ENCODE data around the gene ASIC1. TPM values are rescaled to one million over a fixed set of nuclear protein-coding genes. Genes with fewer than 3 reads are reported as not detected.

Gene ASIC1
- total RNA-seq, 1 donor from 2014 or later: 8.1 TPM

DNA sequence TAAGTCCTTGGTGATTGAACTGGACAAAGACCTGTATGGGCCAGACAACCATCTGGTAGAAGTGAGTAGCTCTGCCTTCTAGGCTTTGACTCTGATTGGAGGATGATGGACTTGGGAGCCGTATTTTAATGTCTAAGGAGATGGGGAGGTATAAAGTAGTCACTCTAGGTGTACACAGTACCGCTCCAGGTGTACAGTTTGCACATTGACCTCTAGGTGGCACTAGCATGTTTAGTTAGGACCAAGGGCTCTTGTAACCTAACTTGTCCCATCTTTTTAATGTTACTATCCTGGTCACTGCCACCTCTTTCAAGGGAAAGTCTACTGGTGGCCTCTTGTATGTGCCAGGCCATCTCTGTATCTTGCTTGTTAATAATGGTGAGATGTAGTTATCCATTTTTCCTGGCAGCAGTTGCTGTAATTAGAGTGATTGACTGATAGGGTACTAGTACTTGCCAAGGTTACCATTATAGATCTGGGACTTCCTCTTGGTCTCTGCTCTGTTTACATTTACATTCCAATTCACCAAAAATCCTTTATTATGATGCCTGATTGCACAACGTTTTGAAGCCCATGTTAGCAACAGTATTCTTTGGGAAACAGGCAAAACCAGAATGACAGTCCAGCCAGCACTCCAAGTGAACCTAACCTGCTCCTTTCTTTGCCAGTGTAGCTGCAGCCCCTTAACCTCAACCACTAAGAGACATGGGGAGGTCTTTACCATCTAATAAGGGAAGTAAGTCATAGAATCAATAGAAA lies 31.4 kb downstream of the ASIC1 start:
- no peaks in the 10 kb centered on the region for H3K9me3 ChIP-seq (ENCODE audit: insufficient read depth, low read depth, low read length)
- peak overlapping the region; percentile 38 for H3K9ac ChIP-seq (ENCODE audit: low read length)
- H3K36me3 ChIP-seq (ENCODE audit: insufficient read depth, low read length): peaks cover 43% of the 10 kb centered on the region
- peak overlapping the region; percentile 30 for H3K27ac ChIP-seq (ENCODE audit: low read depth, low read length)
- no peak overlapping the region for H3K4me3 ChIP-seq (ENCODE audit: insufficient read depth, low read depth, low read length)
- H3K79me2 ChIP-seq (ENCODE audit: insufficient read depth, low read length): peaks cover 26% of the 10 kb centered on the region
- H3K4me2 ChIP-seq (ENCODE audit: low read length): peak overlapping the region; percentile 97
- DNase-seq (ENCODE audit: low read depth): peak; percentile 27
- H3K27me3 Mint-ChIP-seq (ENCODE audit: low read depth, unreplicated experiment): no peaks in the 10 kb centered on the region
- no peak overlapping the region for H2AFZ ChIP-seq (ENCODE audit: low read depth, low read length)
- FAIRE-seq: no peak
- no peaks in the 10 kb centered on the region for H3K27me3 ChIP-seq (ENCODE audit: insufficient read depth, low read length)
- H3K27ac Mint-ChIP-seq (ENCODE audit: unreplicated experiment): peak overlapping the region; percentile 43
- TF ChIP-seq, protein P1, sequence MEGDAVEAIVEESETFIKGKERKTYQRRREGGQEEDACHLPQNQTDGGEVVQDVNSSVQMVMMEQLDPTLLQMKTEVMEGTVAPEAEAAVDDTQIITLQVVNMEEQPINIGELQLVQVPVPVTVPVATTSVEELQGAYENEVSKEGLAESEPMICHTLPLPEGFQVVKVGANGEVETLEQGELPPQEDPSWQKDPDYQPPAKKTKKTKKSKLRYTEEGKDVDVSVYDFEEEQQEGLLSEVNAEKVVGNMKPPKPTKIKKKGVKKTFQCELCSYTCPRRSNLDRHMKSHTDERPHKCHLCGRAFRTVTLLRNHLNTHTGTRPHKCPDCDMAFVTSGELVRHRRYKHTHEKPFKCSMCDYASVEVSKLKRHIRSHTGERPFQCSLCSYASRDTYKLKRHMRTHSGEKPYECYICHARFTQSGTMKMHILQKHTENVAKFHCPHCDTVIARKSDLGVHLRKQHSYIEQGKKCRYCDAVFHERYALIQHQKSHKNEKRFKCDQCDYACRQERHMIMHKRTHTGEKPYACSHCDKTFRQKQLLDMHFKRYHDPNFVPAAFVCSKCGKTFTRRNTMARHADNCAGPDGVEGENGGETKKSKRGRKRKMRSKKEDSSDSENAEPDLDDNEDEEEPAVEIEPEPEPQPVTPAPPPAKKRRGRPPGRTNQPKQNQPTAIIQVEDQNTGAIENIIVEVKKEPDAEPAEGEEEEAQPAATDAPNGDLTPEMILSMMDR (IDR thresholded peaks at IDR 0.05; ENCODE audit: insufficient read depth, low read depth, low read length): peak; percentile 79
- TF ChIP-seq EZH2 (IDR thresholded peaks at IDR 0.05; ENCODE audit: insufficient read depth, low read length): no peak
- H3K36me3 Mint-ChIP-seq (ENCODE audit: low read depth, unreplicated experiment): peaks cover 18% of the 10 kb centered on the region
- peaks cover 24% of the 10 kb centered on the region for H3K4me1 Mint-ChIP-seq (ENCODE audit: low read depth, unreplicated experiment)
- H4K20me1 ChIP-seq (ENCODE audit: insufficient read depth, low read length): peaks cover 32% of the 10 kb centered on the region
- H3K9me3 Mint-ChIP-seq (ENCODE audit: unreplicated experiment): no peaks in the 10 kb centered on the region
- H3K4me3 Mint-ChIP-seq (ENCODE audit: unreplicated experiment): no peak overlapping the region
- H3K4me1 ChIP-seq (ENCODE audit: insufficient read depth, low read length): peaks cover 38% of the 10 kb centered on the region

DNA sequence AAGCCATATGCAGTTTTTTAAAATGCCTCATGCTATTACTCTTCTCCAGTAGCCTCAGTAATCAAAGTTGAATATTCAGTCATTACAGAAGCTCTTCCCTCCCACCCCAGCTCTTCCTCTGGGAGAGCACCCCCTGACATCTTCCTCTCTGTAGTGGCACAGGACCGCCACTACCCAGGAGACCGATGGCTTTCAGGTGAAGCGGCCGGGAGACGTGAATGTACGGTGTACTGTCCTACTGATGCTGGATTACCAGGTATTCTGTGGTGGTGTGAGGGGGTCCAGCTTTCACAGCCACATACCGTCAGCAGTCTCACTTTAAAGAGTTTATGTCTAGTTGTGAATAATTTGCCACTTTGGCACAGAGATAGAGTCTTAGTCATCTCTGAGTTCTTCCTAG lies 32.3 kb downstream of the ASIC1 start:
- Histone ChIP-seq H3K4me3 (ENCODE audit: insufficient read depth, low read depth, low read length) (no peak overlapping the region), H3K9ac (ENCODE audit: low read length) (no peak overlapping the region), H3K27me3 (ENCODE audit: insufficient read depth, low read length) (no peaks in the 10 kb centered on the region), H2AFZ (ENCODE audit: low read depth, low read length) (no peak overlapping the region), H3K4me1 (ENCODE audit: insufficient read depth, low read length) (peaks cover 34% of the 10 kb centered on the region), H3K36me3 (ENCODE audit: insufficient read depth, low read length) (peaks cover 52% of the 10 kb centered on the region), H3K9me3 (ENCODE audit: insufficient read depth, low read depth, low read length) (no peaks in the 10 kb centered on the region), H4K20me1 (ENCODE audit: insufficient read depth, low read length) (peaks cover 32% of the 10 kb centered on the region), H3K4me2 (ENCODE audit: low read length) (no peak overlapping the region), H3K27ac (ENCODE audit: low read depth, low read length) (no peak overlapping the region), H3K79me2 (ENCODE audit: insufficient read depth, low read length) (peaks cover 20% of the 10 kb centered on the region)
- peaks cover 20% of the 10 kb centered on the region for H3K36me3 Mint-ChIP-seq (ENCODE audit: low read depth, unreplicated experiment)
- no peaks in the 10 kb centered on the region for H3K27me3 Mint-ChIP-seq (ENCODE audit: low read depth, unreplicated experiment)
- peak overlapping the region; percentile 47 for H3K27ac Mint-ChIP-seq (ENCODE audit: unreplicated experiment)
- H3K4me3 Mint-ChIP-seq (ENCODE audit: unreplicated experiment): no peak overlapping the region
- H3K9me3 Mint-ChIP-seq (ENCODE audit: unreplicated experiment): no peaks in the 10 kb centered on the region
- FAIRE-seq (no peak), DNase-seq (ENCODE audit: low read depth) (no peak)
- H3K4me1 Mint-ChIP-seq (ENCODE audit: low read depth, unreplicated experiment): peaks cover 21% of the 10 kb centered on the region
- TF ChIP-seq EZH2 (IDR thresholded peaks at IDR 0.05; ENCODE audit: insufficient read depth, low read length): no peak
- TF ChIP-seq, protein P1 (IDR thresholded peaks at IDR 0.05; ENCODE audit: insufficient read depth, low read depth, low read length): no peak

DNA sequence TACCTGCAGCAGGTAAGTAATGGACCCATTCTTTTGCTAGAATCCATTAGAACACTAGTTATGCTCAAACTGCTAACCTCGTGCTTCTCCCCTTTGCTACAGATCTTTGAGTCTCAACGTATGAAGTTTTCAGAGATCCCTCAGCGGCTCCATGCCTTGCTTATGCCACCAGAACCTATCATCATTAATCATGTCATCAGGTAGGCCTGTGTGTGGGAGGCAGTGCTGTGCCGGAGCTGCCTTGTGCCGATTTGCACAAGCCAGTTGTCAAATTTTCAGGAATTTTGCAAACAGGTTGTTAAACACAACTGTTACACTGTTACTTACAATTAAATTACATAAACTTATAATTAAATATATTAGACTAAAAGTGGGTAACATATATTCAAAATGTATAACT lies 33.0 kb downstream of the ASIC1 start:
- H3K9me3 ChIP-seq (ENCODE audit: insufficient read depth, low read depth, low read length): no peaks in the 10 kb centered on the region
- no peak overlapping the region for H3K4me2 ChIP-seq (ENCODE audit: low read length)
- Mint-ChIP-seq H3K27ac (ENCODE audit: unreplicated experiment) (peak overlapping the region; percentile 66), H3K27me3 (ENCODE audit: low read depth, unreplicated experiment) (no peaks in the 10 kb centered on the region), H3K9me3 (ENCODE audit: unreplicated experiment) (no peaks in the 10 kb centered on the region), H3K4me1 (ENCODE audit: low read depth, unreplicated experiment) (peaks cover 21% of the 10 kb centered on the region), H3K36me3 (ENCODE audit: low read depth, unreplicated experiment) (peaks cover 21% of the 10 kb centered on the region), H3K4me3 (ENCODE audit: unreplicated experiment) (no peak overlapping the region)
- TF ChIP-seq, protein P1 (IDR thresholded peaks at IDR 0.05; ENCODE audit: insufficient read depth, low read depth, low read length): no peak
- H3K36me3 ChIP-seq (ENCODE audit: insufficient read depth, low read length): peaks cover 56% of the 10 kb centered on the region
- H3K4me3 ChIP-seq (ENCODE audit: insufficient read depth, low read depth, low read length): no peak overlapping the region
- FAIRE-seq (no peak), DNase-seq (ENCODE audit: low read depth) (no peak)
- H3K79me2 ChIP-seq (ENCODE audit: insufficient read depth, low read length): peaks cover 17% of the 10 kb centered on the region
- H3K9ac ChIP-seq (ENCODE audit: low read length): no peak overlapping the region
- no peak overlapping the region for H2AFZ ChIP-seq (ENCODE audit: low read depth, low read length)
- H3K4me1 ChIP-seq (ENCODE audit: insufficient read depth, low read length): peaks cover 33% of the 10 kb centered on the region
- H4K20me1 ChIP-seq (ENCODE audit: insufficient read depth, low read length): peaks cover 33% of the 10 kb centered on the region
- no peaks in the 10 kb centered on the region for H3K27me3 ChIP-seq (ENCODE audit: insufficient read depth, low read length)
- no peak overlapping the region for H3K27ac ChIP-seq (ENCODE audit: low read depth, low read length)
